Fibroblast of the conjunctiva (primary cell): ENCODE measurements around the gene PMEL.
"Not testable (repeated sequence)": the region's sequence is repeated elsewhere in the genome, so short reads cannot be mapped to it uniquely, and the experiment has no call there.

Experiments used
- DNase-seq: peaks from one replicate; pipeline ENCODE4 v3.0.0-alpha.2; 2010; ENCODE audit warnings: low read depth

Gene PMEL

DNA sequence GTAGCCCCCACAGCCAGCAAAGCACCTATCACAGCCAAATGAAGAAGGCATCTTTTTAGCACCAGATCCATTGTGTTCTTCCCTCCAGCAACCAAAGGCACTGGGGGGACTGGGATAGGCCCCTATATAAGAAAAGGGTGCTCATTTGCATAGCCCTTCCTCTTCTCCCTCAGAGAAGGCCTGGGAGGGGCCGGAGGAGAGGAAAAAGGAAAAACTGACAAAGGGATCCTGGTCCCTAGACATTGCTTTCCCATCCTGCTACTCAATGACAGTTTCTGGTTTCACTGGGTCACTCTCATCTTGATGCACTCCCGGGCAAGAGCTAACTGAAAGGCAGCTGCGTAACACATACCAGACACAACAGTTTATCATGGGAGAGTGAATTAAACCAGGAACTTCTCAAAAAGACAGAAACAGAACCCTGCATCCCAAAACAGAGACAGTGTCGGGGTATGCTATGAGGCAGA is at the start of gene PMEL:
Gene PMEL, minus strand, starts transcription at position 102 of the 467 bp plus-strand sequence. Its CDS starts 31 bp downstream, at position 71.
- DNase-seq: no peak

DNA sequence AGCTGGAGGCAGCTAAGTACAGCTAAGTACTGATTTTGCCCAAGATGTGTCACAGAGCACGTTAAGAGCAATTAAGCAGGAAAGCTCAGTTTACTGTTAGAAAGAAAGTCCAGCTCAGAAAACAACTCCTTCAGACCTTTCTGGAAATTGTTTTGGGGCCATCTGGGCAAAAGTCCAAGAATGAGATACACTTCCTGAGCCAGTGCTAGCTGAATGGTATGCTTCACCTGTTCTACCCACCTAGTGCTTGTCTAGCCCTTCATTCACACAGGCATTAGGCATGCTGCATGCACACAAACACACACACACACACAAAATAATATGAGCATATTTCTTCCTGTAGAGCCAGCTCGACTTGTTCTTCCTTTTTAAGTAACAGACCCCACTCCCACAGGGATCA is 48.4 kb upstream of the PMEL start:
- DNase-seq: no peak

DNA sequence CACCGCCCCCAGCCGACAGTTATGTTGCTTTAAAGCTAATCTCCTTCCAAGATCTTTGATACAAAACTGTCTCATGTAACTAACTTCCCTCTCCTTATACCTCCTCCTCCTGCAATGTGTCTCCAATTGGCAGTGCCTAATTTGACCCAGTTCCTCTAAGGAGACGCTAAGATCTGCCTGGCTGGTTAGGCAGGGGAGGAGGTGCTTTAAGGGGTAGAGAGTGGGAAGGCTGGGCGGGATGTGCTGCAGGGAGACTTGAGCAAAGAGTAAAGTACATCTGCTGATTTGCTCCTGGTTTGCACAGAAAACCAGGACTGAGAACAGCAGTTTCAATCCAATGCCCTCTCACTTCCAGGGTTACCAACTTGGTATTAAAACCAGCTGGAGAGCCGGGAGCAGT is 47.6 kb upstream of the PMEL start:
- DNase-seq: no peak

DNA sequence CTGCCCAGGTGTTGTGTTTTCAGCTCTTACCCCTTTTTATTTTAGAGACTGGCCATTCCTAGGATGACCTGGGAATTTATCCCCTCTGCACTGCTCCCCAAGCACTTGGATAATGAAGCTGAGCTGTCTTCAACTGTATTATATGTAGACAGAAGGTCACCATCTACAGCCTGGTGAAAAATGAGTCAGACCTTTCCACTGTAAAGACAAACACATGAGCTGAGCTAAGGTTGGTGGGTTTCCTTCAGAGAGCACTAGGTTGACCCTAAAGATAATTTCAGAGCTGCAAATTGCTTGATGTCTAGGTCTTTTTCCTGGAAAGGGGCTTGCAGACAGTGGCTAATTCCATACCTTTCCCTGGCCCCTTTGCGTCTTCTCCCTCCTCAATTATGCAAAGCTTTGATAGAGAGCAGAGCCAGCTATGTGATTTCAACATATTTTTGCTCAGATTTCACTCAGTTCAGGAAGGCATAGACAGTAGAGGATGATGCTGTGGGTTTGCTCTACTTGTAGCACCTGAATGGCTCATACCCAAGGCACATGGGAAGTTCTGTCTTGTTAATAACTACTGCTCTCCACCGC is 45.8 kb upstream of the PMEL start:
- no peak for DNase-seq

DNA sequence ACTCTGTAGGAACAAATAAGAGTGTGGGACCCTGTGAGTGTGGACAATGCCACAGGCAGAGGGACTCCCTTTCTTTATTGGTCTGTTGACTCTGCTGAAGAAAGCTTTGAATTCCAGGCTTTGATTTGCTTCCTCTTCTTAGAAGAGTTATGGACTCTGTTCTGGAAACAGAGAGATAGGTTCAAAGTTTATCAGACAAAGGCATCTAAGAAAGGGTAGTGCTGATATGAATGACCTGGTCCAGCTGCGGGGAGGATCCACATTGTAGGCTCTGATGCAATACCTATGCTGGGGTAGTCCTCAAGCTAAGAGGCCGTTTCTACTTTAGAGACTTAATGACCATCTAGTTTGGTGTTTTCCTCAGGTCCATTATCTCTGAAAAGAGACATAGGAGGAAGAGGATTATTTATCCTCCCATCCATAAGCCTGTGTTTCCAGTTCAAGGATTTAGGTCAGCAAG is 44.3 kb upstream of the PMEL start:
- no peak for DNase-seq

DNA sequence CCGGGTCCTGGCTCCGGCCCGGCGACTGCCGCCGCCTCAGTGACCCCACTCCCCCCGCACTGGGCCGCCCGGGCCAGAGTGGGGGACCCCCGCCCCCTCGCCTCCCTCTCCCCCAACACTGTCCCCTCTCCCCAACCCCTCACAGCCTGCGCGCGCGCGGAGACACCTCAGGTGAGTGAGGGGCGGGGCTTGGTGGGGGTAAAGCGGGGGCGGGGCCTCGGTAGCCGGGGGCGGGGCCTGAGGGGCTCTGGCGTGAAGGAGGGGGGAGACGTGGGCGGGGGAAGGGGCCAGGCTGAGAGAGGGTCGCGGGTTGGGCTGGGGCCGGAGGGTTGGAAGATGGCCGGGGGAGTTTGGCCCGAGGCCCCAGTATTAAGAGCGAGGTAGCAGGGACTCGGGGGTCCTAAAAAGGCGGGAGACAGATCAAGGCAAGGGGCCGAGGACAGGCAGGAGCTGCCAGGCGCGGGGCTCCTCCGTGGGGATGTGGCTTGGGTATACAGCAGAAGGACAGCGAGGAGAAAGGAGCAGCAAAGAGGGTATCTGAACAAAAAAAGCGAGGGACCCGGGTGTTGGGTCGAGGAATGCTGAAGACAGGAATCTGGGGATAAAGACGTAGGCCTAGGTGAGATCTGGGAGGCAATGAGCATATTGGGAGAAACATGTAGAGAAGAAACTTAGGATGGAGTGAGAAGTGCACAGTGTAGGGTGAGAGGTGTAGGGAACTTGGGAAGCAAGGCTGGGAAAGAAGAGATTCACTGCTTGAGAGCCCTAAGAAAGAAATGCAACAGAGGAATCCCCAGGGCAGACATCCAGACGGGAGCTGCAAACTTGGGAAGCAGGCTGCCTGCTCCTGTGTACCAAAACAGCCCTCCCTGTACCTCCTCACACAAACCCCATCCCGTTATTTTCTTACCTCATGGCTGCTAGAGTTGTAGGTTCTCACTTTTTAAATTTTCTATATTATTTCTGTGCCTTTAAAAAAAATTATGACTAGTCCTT is 42.0 kb upstream of the PMEL start:
- DNase-seq: no peak

DNA sequence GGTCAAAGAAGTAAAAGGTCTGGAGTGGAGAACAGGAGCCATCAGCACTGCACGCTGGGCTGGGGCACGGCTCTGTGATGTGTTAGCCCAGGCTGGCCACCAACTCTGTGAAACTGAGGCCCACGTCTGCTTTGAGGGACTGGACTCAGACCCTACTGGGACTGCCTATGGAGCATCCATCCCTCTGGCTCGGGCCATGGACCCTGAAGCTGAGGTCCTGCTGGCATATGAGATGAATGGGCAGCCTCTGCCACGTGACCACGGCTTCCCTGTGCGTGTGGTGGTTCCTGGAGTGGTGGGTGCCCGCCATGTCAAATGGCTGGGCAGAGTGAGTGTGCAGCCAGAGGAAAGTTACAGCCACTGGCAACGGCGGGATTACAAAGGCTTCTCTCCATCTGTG is 38.4 kb upstream of the PMEL start:
- DNase-seq: no peak

DNA sequence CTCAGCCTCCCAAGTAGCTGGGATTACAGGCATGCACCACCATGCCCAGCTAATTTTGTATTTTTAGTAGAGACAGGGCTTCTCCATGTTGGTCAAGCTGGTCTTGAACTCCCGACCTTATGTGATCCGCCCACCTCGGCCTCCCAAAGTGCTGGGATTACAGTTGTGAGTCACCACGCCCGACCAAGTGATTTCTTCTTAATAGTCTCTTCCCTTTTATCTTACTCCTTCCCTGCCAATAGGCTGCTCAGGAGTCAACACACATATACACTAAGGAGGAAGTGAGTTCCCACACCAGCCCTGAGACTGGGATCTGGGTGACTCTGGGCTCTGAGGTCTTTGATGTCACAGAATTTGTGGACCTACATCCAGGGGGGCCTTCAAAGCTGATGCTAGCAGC is 37.5 kb upstream of the PMEL start:
- DNase-seq: not testable (repeated sequence)

DNA sequence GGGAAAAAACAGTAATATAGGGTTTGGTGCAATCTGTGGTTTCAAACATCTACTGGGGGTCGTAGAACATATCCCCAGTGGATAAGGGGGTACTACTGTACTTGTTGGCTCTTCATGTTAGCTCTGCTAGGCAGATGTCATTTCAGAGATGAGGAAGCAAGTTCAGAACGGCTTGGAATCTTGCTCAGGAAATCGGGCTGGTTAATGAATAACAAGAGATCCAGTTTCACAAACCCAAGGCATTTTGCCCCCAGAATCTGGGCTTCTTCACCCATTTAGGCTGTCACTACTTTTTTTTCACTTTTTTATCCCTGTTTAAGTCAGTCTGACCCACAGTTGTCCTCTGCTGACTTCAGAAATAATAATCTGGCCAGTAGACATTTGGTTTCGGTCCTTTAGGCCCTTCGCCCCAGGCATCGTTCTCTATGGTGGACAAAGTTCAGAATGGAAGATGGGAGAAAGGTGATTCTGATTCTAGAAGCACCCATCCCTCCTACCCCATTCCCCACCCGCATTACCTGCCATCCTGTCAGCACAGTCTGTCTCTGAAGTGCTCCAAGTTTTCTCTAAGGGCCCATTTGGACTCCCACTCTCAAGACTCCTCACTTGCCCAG is 35.8 kb upstream of the PMEL start:
- DNase-seq: no peak

DNA sequence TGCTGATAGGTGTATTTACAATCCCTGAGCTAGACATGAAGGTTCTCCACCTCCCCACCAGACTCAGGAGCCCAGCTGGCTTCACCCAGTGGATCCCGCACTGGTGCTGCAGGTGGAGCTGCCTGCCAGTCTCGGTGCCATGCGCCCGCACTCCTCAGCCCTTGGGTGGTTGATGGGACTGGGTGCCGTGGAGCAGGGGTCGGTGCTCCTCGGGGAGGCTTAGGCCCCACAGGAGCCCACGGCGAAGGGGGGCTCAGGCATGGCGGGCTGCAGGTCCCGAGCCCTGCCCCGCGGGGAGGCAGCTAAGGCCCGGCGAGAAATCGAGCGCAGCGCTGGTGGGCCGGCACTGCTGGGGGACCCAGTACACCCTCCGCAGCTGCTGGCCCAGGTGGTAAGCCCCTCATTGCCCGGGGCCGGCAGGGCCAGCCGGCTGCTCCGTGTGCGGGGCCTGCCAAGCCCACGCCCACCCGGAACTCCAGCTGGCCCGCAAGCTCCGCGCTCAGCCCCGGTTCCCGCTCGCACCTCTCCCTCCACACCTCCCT is 34.2 kb upstream of the PMEL start:
- not testable (repeated sequence) for DNase-seq

DNA sequence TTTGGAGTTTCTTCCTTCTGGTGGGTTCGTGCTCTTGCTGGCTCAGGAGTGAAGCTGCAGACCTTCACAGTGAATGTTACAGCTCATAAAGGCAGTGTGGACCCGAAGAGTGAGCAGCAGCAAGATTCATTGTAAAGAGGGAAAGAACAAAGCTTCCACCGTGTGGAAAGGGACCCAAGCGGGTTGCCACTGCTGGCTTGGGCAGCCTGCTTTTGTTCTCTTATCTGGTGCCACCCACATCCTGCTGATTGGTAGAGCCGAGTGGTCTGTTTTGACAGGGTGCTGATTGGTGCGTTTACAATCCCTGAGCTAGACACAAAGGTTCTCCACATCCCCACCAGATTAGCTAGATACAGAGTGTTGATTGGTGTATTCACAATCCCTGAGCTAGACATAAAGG is 33.7 kb upstream of the PMEL start:
- DNase-seq: not testable (repeated sequence)

DNA sequence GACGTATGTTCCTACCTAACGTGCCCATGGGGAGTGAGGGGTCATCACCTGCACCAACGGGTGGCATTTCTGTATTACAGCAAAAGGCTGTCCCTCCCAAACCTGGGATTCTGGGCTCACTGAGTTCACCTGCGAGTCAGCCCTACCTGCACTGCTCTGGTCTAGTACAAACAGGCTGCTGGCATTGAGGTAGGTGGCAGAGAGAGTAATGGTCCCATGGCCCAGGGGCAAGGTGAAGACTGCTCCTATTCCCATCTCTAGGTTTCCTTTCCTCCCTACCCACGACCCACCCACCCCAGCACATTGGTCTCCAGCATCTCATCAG is 31.7 kb upstream of the PMEL start:
- no peak for DNase-seq

DNA sequence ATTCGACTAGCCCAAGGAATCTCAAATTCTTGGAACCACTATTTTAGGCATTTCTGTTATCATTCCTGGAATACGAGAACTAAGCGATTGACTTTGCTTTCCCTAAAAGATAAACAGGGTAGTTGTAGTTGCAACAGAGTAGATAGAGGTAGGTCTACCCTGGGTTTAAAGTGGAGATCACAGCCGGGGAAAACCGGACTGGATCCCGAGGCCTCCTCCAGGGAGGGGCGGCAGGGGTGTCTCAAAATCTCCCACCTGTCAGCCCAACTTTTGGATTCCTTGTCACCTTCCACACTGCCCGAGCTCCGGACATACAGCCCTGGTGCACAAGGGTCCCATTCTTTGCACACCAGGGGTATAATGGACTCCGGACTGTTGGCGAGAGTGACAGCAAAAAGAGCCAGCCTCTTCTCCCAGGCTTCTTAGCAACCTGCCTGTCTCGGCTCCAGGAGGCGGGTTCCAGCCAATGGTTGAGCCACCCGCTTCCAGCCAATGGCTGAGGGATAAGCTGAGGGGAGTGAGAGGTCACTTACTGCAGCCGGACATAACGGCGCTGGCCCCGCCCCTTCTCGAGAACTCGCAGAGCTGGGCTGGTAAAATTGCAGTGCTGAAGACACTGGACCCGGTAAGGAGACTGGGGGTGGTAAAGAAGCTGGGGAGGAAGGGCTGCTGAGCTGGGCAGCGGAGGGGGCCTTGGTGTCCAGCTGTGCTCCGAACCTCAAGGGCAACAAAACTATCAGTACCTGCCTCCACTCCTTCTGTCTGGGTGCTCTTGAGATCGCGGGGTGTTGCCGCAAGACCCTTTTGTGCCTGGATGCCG is 31.1 kb upstream of the PMEL start, which contains the start of gene SUOX:
Gene SUOX, plus strand, starts transcription at position 562 of the 820 bp plus-strand sequence. CDS start 4,946 bp downstream, outside the sequence.
- DNase-seq: peak; percentile 96

DNA sequence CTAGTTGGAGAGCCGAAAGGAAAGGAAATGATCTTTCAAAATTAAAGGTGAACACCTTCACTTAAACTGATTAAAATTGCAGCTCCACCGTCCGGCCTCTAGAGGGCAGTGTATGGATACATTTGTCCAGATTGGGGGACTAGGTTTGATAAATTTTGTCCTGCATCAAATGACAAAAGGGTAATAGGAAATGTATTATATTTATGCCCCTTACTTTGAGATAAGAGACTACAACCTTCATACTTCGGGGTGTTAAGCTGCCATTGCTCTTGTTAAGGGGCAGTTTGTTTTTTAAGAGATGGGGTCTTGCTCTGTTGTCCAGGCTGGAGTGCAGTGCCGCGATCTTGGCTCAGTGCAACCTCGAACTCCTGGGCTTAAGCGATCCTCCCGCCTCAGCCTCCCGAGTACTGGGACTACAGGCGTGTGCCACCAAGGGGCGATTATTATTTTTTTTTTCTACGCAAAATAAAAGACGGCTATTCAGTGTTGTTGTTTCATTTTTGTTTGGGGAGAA is 30.4 kb upstream of the PMEL start:
- peak; percentile 51 for DNase-seq

DNA sequence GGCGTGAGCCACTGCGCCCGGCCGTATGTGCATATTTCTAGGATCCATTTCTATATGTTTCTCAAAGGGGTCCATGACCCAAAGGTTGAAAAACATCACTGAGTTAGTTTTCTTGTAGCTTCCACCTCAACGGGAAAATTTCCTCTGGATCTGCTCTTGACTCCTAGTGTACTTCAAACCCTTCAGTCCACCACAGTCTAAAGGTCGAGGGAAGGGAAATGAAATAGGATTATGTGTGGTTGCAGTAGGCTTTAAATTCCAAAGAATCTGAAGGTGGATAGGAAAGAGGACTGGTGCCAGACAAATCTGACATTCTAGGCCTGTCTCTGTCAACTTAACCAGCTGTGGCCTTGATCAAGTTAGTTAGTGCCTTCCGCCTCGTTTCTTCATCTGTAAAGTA is 29.5 kb upstream of the PMEL start:
- no peak for DNase-seq

DNA sequence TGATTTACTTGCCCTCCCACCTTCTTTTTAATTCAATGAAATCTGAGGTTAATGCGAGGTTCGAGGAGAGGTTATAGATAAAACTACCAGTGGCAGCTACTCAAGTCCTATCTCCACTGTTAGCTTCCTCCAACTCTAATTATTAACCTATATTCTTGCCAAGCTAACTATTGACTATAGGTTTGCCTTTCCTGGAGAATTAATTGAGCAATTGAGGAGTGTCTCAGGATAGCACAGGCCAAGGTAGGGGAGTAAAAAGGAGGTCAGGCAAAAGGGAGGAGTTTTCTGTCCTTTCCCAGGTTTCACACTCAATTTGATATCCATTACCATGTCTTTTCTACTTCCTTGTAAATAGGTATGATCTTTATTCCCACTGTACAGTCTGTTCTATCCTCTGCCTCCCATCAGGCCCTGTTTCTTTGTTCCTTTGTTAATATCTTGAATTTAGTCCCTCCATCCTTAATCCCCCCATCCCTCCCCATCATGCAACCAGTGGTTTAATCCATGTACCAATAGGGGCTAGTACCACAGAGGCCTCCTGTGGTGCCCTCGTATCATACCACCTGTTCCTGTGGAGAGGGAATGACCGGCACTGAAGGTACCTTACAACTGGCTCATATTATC is 27.5 kb upstream of the PMEL start:
- DNase-seq: no peak

DNA sequence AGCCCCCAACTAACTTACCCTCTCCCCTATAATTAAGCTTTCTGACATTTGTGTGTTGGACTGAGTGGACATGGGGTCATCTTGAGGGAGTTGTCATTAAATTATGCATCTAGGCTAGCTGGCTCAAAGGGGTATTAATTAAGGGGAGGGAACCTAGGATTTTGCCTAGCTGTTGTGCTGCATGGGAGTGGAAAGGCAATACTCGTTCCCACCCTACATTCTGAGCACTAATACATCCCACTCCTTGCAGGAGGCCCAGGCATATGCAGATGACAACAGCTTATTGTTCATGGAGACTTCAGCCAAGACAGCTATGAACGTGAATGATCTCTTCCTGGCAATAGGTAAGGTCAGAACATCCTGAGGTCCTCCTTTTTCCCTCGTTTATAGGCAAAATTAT is 25.3 kb upstream of the PMEL start:
- no peak for DNase-seq

DNA sequence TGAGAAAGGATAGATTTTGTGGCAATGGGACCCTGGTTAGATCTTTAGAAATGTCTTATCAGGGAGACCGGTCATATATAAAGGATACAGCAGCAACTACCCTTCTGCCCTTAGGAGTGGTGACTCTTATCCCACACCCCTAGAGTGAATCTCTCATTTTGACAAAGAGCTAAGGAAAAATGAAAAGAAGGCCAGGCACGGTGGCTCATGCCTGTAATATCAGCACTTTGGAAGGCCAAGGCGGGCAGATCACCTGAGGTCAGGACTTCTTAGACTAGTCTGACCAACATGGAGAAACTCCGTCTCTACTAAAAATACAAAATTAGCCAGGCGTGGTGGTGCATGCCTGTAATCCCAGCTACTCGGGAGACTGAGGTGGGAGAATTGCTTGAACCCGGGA is 20.1 kb upstream of the PMEL start:
- DNase-seq: not testable (repeated sequence)

DNA sequence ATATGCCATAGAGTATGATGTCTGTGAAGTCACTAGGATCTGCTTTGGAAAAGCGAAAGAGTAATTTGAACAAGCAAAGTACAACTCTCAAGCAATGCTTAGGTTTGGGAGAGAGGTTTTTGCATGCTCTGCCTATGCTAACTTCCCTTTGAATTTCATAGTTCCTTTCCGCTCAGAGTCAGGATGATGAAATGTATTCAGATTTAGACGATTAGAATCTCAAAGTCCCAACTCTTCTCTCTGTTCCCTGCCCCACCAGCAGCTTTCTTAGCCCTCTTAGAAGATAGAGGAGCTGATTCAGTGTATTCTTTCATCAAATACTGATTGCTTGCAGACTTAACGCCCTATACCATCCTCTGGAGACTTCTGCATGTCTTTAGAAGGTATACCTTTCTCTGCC is 19.5 kb upstream of the PMEL start:
- no peak for DNase-seq

DNA sequence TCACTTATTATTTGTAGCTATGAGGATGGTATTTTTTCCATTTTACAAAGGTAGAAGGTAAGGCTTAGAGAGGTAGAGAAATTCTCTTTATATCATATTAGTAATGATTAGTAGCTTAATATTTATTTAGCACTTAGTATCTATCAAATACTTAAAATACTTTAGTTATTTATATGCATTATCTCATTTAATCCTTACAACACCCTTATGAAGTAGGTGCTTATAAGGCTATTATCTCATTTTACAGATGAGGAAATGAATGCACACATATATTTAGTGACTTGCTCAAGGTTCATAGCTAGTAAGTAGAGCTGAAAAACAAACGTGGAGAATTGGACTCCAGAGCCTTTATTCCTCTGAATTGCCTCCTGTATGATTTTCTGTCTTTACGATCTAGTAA is 19.0 kb upstream of the PMEL start:
- no peak for DNase-seq
